Measurements from ENCODE around the gene TRIM5.
"Not testable (repeated sequence)": the region's sequence is repeated elsewhere in the genome, so short reads cannot be mapped to it uniquely, and the experiment has no call there.

- TF ChIP-seq CTCF, POLR2A (IDR thresholded peaks at IDR 0.05): not testable (repeated sequence)
These were observed 31.6 kb upstream of the TRIM5 start for GRCh38 chr11:5716518-5716917.

Data from adrenal gland (tissue), 5 donors.